CD4-positive, alpha-beta memory T cell (primary cell): ENCODE measurements around the gene RABGAP1L. TPM values are rescaled to one million over a fixed set of nuclear protein-coding genes. Genes with fewer than 3 reads are reported as not detected.

ENCODE experiments used
- CTCF ChIA-PET: fragments of 350-600 bp; sonication (Branson Sonifier 250); formaldehyde crosslinking; loops from one replicate; lab custom pipeline; 2021; ENCODE audit warnings: inconsistent platforms; ENCODE audit not compliant: partially characterized antibody; lab: Charles Lee
- POLR2A ChIA-PET: fragments of 350-600 bp; sonication (Branson Sonifier 250); formaldehyde crosslinking; loops from one replicate; lab custom pipeline; 2021; ENCODE audit not compliant: partially characterized antibody; lab: Charles Lee
- DNase-seq, 5 donors: peaks; one replicate each; pipeline versions ENCODE4 v3.0.0 to v3.0.0-alpha.2; 2020 to 2022; ENCODE audit warnings: mixed read lengths in 1 of 5
- H3K27ac ChIP-seq: one replicate; pipeline ENCODE4 v1.7.0; 2013; ENCODE audit warnings: low read depth, low read length
- H3K27me3 ChIP-seq: 2 replicates; pipeline ENCODE4 v1.7.0; 2013; ENCODE audit warnings: mild to moderate bottlenecking, low read length, moderate library complexity; ENCODE audit not compliant: insufficient read depth
- H3K36me3 ChIP-seq: 2 replicates; pipeline ENCODE4 v1.7.0; 2013; ENCODE audit warnings: mild to moderate bottlenecking, low read length, moderate library complexity; ENCODE audit not compliant: insufficient read depth
- H3K4me1 ChIP-seq: 2 replicates; pipeline ENCODE4 v1.7.0; 2013; ENCODE audit warnings: mild to moderate bottlenecking, low read length, moderate library complexity; ENCODE audit not compliant: insufficient read depth
- H3K4me3 ChIP-seq, 2 donors: one replicate each; pipeline ENCODE4 v1.7.0; 2013; ENCODE audit warnings: low read length in 2 of 2, mild to moderate bottlenecking in 1 of 2
- H3K9me3 ChIP-seq, 2 donors: one replicate each; pipeline ENCODE4 v1.7.0; 2013; ENCODE audit warnings: low read length in 2 of 2, control low read depth in 1 of 2; ENCODE audit not compliant: control insufficient read depth in 1 of 2
- H3K27ac Mint-ChIP-seq, 7 donors: one replicate each; pipeline ENCODE4 v1.8.0; 2020 to 2021; ENCODE audit warnings: mixed read lengths in 7 of 7, mild to moderate bottlenecking in 6 of 7, inconsistent platforms in 3 of 7, moderate library complexity in 3 of 7
- H3K27me3 Mint-ChIP-seq, 2 donors: one replicate each; pipeline ENCODE4 v1.8.0; 2020 to 2021; ENCODE audit warnings: mixed read lengths in 2 of 2
- H3K36me3 Mint-ChIP-seq, 2 donors: one replicate each; pipeline ENCODE4 v1.8.0; 2020 to 2021; ENCODE audit warnings: mixed read lengths in 2 of 2, inconsistent platforms in 1 of 2, mild to moderate bottlenecking in 1 of 2
- H3K4me1 Mint-ChIP-seq, 4 donors: one replicate each; pipeline ENCODE4 v1.8.0; 2020 to 2021; ENCODE audit warnings: mixed read lengths in 4 of 4, mild to moderate bottlenecking in 1 of 4
- H3K4me3 Mint-ChIP-seq, 8 donors: one replicate each; pipeline ENCODE4 v1.8.0; 2020 to 2021; ENCODE audit warnings: mixed read lengths in 8 of 8, mild to moderate bottlenecking in 7 of 8, moderate library complexity in 6 of 8, inconsistent platforms in 3 of 8
- H3K9me3 Mint-ChIP-seq, 8 donors: one replicate each; pipeline ENCODE4 v1.8.0; 2020 to 2021; ENCODE audit warnings: mixed read lengths in 8 of 8, mild to moderate bottlenecking in 5 of 8, inconsistent platforms in 3 of 8, moderate library complexity in 1 of 8
- intact Hi-C: fragments of 100-400 bp; cut with micrococcal nuclease; formaldehyde crosslinking; loops from one replicate; pipeline ENCODE4 v1.15.1; 2023
- polyA plus RNA-seq, 2 donors: library from polyadenylated mRNA; unstranded; fragments of 300-500 nt; fragmentation: Illumina TruSeq; gene quantifications; one replicate each; pipeline ENCODE4 v1.2.3, GENCODE V29; 2021
- total RNA-seq, 2 experiments: library from RNA; stranded (reverse); gene quantifications; one replicate each; pipeline ENCODE4 v1.2.3, GENCODE V29; 2021

Gene RABGAP1L
- total and polyA plus RNA-seq, 4 experiments from 2014 or later, result 75.7 to 114 (median 96.8) TPM

DNA sequence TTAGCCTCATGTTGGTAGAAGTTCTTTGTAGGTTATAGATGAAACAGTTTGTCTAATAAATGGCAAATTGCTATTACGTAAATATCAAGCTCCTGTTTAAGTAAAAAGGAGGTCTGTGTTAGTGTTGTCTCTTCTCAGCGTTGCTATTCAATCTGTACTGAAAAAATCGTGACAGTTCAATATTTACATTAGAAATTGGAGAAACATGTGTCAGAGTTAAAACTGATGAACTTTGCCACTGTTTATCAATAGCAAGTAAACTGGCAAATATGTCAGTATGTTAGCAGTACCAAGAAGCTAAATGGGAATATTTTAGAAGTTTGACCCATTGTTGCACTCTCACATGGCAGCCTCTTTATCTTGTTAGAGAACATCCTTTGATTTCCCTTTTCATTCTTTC is 506.9 kb downstream of the RABGAP1L start:
- intact Hi-C loops, result no loop called here
- H3K4me3 Mint-ChIP-seq, result no peak overlapping the region
- H3K4me1 ChIP-seq, result no peaks in the 10 kb centered on the region
- no peaks in the 10 kb centered on the region for H3K36me3 ChIP-seq
- peaks cover 9 to 28% (median 20%) of the 10 kb centered on the region in 8 donors for H3K9me3 Mint-ChIP-seq
- H3K9me3 ChIP-seq, result peaks cover 0 to 7% of the 10 kb centered on the region in 2 donors
- H3K27ac Mint-ChIP-seq, result no peak overlapping the region
- DNase-seq, result no peak
- ChIA-PET CTCF (no interaction called here), POLR2A (no interaction called here)
- no peaks in the 10 kb centered on the region for H3K27me3 Mint-ChIP-seq
- H3K36me3 Mint-ChIP-seq, result peaks cover 24 to 45% of the 10 kb centered on the region in 2 donors
- no peaks in the 10 kb centered on the region for H3K27me3 ChIP-seq
- H3K27ac ChIP-seq, result no peak overlapping the region
- H3K4me1 Mint-ChIP-seq, result peaks cover 0 to 3% (median 0%) of the 10 kb centered on the region in 4 donors
- H3K4me3 ChIP-seq, result no peak overlapping the region

DNA sequence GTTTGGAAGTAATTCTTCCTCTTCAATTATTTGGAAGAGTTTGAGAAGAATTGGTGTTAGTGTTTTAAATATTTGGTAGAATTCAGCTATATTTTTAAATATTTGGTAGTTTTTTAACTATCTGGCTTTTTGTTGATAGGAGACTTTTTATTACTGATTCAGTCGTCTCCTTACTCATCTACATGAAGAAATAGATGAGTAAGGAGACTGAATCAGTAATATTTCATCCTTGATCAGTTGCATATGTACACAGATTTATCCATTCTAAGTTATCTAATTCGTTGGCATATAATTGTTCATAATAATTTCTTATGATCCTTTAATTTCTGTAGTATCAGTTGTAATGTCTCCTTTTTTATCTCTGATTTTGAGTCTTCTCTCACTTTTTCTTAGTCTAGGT is 512.5 kb downstream of the RABGAP1L start:
- intact Hi-C loops, result no loop called here
- ChIA-PET POLR2A (no interaction called here), CTCF (no interaction called here)
- H3K4me1 ChIP-seq, result no peaks in the 10 kb centered on the region
- H3K27me3 ChIP-seq, result no peaks in the 10 kb centered on the region
- Mint-ChIP-seq H3K4me1 (peaks cover 0 to 3% (median under 1%) of the 10 kb centered on the region in 4 donors), H3K27me3 (no peaks in the 10 kb centered on the region), H3K36me3 (peaks cover 22 to 42% of the 10 kb centered on the region in 2 donors), H3K27ac (no peak overlapping the region), H3K9me3 (peaks cover 9 to 32% (median 22%) of the 10 kb centered on the region in 8 donors), H3K4me3 (no peak overlapping the region)
- H3K27ac ChIP-seq, result no peak overlapping the region
- H3K36me3 ChIP-seq, result no peaks in the 10 kb centered on the region
- H3K4me3 ChIP-seq, result no peak overlapping the region
- no peak for DNase-seq
- peaks cover 0 to 7% of the 10 kb centered on the region in 2 donors for H3K9me3 ChIP-seq

DNA sequence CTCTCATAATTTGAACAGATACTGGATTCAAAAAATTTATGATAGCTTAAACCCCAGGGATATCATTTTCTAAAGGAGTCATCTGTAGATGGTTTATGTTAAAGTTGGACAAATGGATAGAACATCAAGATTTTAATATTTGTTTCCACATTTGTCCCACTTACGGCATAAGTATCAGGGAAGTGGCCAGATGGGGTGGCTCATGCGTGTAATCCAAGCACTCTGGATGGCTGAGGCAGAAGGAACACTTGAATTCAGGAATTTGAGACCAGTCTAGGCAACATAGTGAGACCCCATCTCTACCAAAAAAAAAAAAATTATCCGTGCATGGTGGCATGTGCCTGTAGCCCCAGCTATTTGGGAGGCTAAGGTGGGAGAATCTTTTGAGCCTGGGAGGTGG is 517.5 kb downstream of the RABGAP1L start:
- CTCF ChIA-PET, result no interaction called here
- no peaks in the 10 kb centered on the region for H3K9me3 ChIP-seq
- no peak overlapping the region for H3K27ac ChIP-seq
- H3K36me3 ChIP-seq, result no peaks in the 10 kb centered on the region
- H3K4me3 Mint-ChIP-seq, result no peak overlapping the region
- no peaks in the 10 kb centered on the region for H3K4me1 Mint-ChIP-seq
- H3K4me3 ChIP-seq, result no peak overlapping the region
- no peaks in the 10 kb centered on the region for H3K27me3 ChIP-seq
- no peaks in the 10 kb centered on the region for H3K27me3 Mint-ChIP-seq
- POLR2A ChIA-PET, result no interaction called here
- no peak overlapping the region for H3K27ac Mint-ChIP-seq
- H3K36me3 Mint-ChIP-seq, result peaks cover 0 to 9% of the 10 kb centered on the region in 2 donors
- no peak for DNase-seq
- peaks cover 0 to 4% (median 0%) of the 10 kb centered on the region in 8 donors for H3K9me3 Mint-ChIP-seq
- no peaks in the 10 kb centered on the region for H3K4me1 ChIP-seq
- intact Hi-C loops, result no loop called here

DNA sequence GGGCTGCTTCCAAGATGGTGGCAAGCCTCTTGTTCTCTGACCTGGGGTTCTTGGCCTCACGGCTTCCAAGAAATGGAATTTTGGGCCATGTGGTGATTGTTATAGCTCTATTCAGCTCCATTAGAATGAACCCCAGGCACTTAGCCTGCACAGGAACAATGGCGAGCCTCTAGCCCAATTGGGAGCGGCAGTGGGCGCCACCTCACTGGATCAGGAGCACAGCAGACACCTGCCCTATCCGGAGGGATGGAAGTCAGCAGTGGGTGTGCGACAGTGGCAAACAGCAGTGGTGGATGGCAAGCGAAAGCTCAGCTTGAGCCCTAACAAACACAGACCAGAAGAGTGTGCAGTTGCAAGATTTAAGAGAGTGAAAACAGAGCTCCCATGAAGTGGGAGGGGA is 519.3 kb downstream of the RABGAP1L start:
- ChIA-PET CTCF (no interaction called here), POLR2A (no interaction called here)
- peaks cover 0 to 2% (median 0%) of the 10 kb centered on the region in 8 donors for H3K9me3 Mint-ChIP-seq
- intact Hi-C loops, result no loop called here
- no peak overlapping the region for H3K4me3 Mint-ChIP-seq
- peaks cover 0 to 3% (median 0%) of the 10 kb centered on the region in 4 donors for H3K4me1 Mint-ChIP-seq
- no peaks in the 10 kb centered on the region for H3K27me3 Mint-ChIP-seq
- peaks cover 3 to 21% of the 10 kb centered on the region in 2 donors for H3K36me3 Mint-ChIP-seq
- Histone ChIP-seq H3K9me3 (no peaks in the 10 kb centered on the region), H3K4me1 (no peaks in the 10 kb centered on the region), H3K27me3 (no peaks in the 10 kb centered on the region), H3K4me3 (no peak overlapping the region), H3K27ac (no peak overlapping the region), H3K36me3 (no peaks in the 10 kb centered on the region)
- peak overlapping the region in 1 of 7 donors; percentile 73 for H3K27ac Mint-ChIP-seq
- no peak for DNase-seq

DNA sequence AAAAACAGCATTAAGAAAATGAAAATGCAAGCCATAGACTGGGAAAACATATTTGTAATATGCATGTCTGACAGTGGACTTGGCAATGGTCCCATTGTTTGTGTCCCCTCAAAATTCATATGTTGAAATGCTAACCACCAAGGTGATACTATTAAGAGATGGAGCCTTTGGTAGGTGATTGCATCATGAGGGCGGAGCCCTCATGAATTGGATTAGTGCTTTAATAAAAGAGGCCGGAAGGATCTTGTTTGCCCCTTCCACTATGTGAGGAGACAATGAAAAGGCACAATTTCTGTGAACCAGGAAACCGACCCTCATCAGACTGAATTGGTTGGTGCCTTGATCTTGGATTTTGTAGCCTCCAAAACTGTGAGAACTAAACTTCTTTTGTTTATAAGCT is 520.8 kb downstream of the RABGAP1L start:
- Histone ChIP-seq H3K27ac (no peak overlapping the region), H3K36me3 (no peaks in the 10 kb centered on the region), H3K4me1 (no peaks in the 10 kb centered on the region), H3K4me3 (no peak overlapping the region), H3K9me3 (no peaks in the 10 kb centered on the region), H3K27me3 (no peaks in the 10 kb centered on the region)
- ChIA-PET POLR2A (no interaction called here), CTCF (interaction anchor here (0.5 kb wide), 1 partner anchor 64 kb away, joined by 3 read pairs; no protein-coding TSS in a partner anchor)
- no peak for DNase-seq
- Mint-ChIP-seq H3K27ac (no peak overlapping the region), H3K9me3 (peaks cover 0 to 2% (median 0%) of the 10 kb centered on the region in 8 donors), H3K4me1 (peaks cover 0 to 3% (median under 1%) of the 10 kb centered on the region in 4 donors), H3K4me3 (no peak overlapping the region), H3K27me3 (no peaks in the 10 kb centered on the region), H3K36me3 (peaks cover 11 to 34% of the 10 kb centered on the region in 2 donors)
- intact Hi-C loops, result no loop called here

DNA sequence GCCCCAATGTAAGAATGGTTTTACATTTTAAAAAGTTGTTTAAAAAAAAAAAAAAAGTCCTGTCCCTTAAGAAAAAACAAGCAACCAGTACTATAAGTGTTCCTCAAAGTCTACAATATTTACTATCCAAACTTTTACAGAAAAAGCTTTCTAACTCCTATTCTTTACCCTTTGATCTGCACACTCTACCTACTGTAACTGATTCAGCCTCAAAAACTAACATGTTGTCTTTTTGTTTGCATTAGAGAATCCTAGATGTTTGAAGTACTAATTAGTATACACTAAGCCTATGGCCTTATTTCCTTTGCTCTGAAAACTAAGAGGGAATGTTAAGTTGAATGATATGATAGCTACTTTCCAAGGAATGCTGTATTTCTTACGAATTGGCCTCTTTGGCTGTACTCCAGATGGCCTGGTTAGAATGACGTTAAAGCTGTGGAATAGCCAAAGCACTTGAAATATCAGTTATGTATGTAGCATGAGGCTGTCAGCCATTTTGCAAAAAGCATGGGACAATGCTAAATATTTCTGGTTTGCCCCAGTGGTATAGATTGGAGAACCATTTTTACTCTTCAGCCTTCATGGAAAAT is 523.2 kb downstream of the RABGAP1L start:
- H3K4me3 Mint-ChIP-seq, result no peak overlapping the region
- Histone ChIP-seq H3K4me3 (no peak overlapping the region), H3K27ac (no peak overlapping the region), H3K4me1 (no peaks in the 10 kb centered on the region), H3K27me3 (no peaks in the 10 kb centered on the region), H3K36me3 (no peaks in the 10 kb centered on the region), H3K9me3 (no peaks in the 10 kb centered on the region)
- H3K27me3 Mint-ChIP-seq, result no peaks in the 10 kb centered on the region
- no peak for DNase-seq
- CTCF ChIA-PET, result no interaction called here
- no peak overlapping the region for H3K27ac Mint-ChIP-seq
- peaks cover 0 to 2% (median 0%) of the 10 kb centered on the region in 8 donors for H3K9me3 Mint-ChIP-seq
- intact Hi-C loops, result no loop called here
- POLR2A ChIA-PET, result no interaction called here
- H3K36me3 Mint-ChIP-seq, result peaks cover 15 to 43% of the 10 kb centered on the region in 2 donors
- H3K4me1 Mint-ChIP-seq, result peaks cover 0 to 9% (median 4%) of the 10 kb centered on the region in 4 donors

DNA sequence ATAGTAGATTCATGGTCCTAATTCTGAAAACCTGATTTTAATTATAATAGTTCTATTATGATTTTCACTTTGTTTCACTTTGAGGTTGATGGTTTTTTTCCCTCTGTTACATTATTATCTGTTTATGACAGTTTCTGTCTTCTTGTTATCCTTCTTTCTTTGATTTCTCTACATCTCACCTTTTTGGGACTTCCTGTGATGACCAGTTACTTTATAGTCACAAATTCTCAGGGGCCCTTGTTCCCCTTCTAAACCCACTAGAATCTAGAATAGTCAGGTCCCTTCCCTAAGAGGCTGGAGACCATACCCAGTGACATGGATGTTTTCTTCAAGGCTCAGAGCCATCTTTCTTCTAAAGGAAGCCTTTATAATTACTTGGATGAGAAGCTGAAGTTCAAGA is 526.9 kb downstream of the RABGAP1L start:
- Mint-ChIP-seq H3K4me3 (no peak overlapping the region), H3K27ac (no peak overlapping the region), H3K36me3 (peaks cover 15 to 38% of the 10 kb centered on the region in 2 donors), H3K9me3 (peaks cover 0 to 2% (median 0%) of the 10 kb centered on the region in 8 donors), H3K4me1 (peaks cover 0 to 9% (median 4%) of the 10 kb centered on the region in 4 donors), H3K27me3 (no peaks in the 10 kb centered on the region)
- H3K36me3 ChIP-seq, result no peaks in the 10 kb centered on the region
- DNase-seq, result no peak
- POLR2A ChIA-PET, result no interaction called here
- no peak overlapping the region for H3K27ac ChIP-seq
- no peaks in the 10 kb centered on the region for H3K4me1 ChIP-seq
- no peak overlapping the region for H3K4me3 ChIP-seq
- no peaks in the 10 kb centered on the region for H3K9me3 ChIP-seq
- H3K27me3 ChIP-seq, result no peaks in the 10 kb centered on the region
- intact Hi-C loops, result no loop called here
- CTCF ChIA-PET, result no interaction called here
